A673 (cell line): ENCODE results near the gene KRTAP10-4. TPM values are rescaled to one million over a fixed set of nuclear protein-coding genes. Genes with fewer than 3 reads are reported as not detected.

ENCODE experiments used
- BruUV-seq: library from RNA; stranded (reverse); fragments of 400-500 nt; replicated peaks from 2 replicates; lab custom pipeline; 2021; lab: Mats Ljungman, UMichigan
- CTCF ChIA-PET: fragments of 300-600 bp; sonication (Branson Sonifier 250); formaldehyde crosslinking; loops from one replicate; lab custom pipeline; 2022; ENCODE audit warnings: antibody characterized with exemption; lab: Charles Lee
- POLR2A ChIA-PET: fragments of 300-600 bp; sonication (Branson Sonifier 250); formaldehyde crosslinking; loops from one replicate; lab custom pipeline; 2022; ENCODE audit warnings: antibody characterized with exemption; ENCODE audit not compliant: low non-redundant PET; lab: Charles Lee
- DNase-seq: peaks from one replicate; pipeline ENCODE4 v3.0.0-alpha.2; 2015; ENCODE audit warnings: low spot score
- H3K27ac ChIP-seq: fragments of 200-600 bp; sonication (generic); 2 replicates; pipeline ENCODE4 v1.5.1; 2016; ENCODE audit warnings: mixed run types, low read depth, mild to moderate bottlenecking, mixed read lengths, antibody characterized with exemption, low read length; ENCODE audit not compliant: poor library complexity, severe bottlenecking
- H3K27me3 ChIP-seq: fragments of 200-600 bp; sonication (generic); replicated peaks from 2 replicates; pipeline ENCODE4 v1.6.1; 2017; ENCODE audit warnings: mixed run types, low read depth, mild to moderate bottlenecking, mixed read lengths, antibody characterized with exemption, low read length; ENCODE audit not compliant: insufficient read depth, poor library complexity
- H3K36me3 ChIP-seq: fragments of 200-600 bp; sonication (generic); 2 replicates; pipeline ENCODE4 v1.6.1; 2016; ENCODE audit warnings: mixed run types, mild to moderate bottlenecking, mixed read lengths, antibody characterized with exemption, low read length; ENCODE audit not compliant: insufficient read depth, poor library complexity, severe bottlenecking
- H3K4me1 ChIP-seq: fragments of 200-600 bp; sonication (generic); 2 replicates; pipeline ENCODE4 v1.6.1; 2017; ENCODE audit warnings: mixed run types, mild to moderate bottlenecking, mixed read lengths, antibody characterized with exemption, low read length; ENCODE audit not compliant: insufficient read depth, poor library complexity, severe bottlenecking
- H3K4me3 ChIP-seq: fragments of 200-600 bp; sonication (generic); 2 replicates; pipeline ENCODE4 v1.5.1; 2016; ENCODE audit warnings: low read depth, mixed run types, mild to moderate bottlenecking, mixed read lengths, low read length; ENCODE audit not compliant: poor library complexity, severe bottlenecking
- H3K9me3 ChIP-seq: fragments of 200-600 bp; sonication (generic); 2 replicates; pipeline ENCODE4 v1.6.1; 2016; ENCODE audit warnings: mixed run types, low read depth, mild to moderate bottlenecking, mixed read lengths, antibody characterized with exemption, low read length; ENCODE audit not compliant: poor library complexity, severe bottlenecking
- EZH2 ChIP-seq: fragments of 200-600 bp; sonication (generic); IDR thresholded peaks from 2 replicates; pipeline ENCODE4 v1.6.1; 2017; ENCODE audit warnings: borderline replicate concordance, low read depth, mild to moderate bottlenecking, mixed read lengths, antibody characterized with exemption, low read length; ENCODE audit not compliant: poor library complexity, severe bottlenecking
- intact Hi-C: fragments of 100-400 bp; cut with micrococcal nuclease; formaldehyde crosslinking; loops from one replicate; pipeline ENCODE4 v1.10.0; 2022; ENCODE audit not compliant: unreplicated experiment
- total RNA-seq: library from RNA; stranded (reverse); gene quantifications from 2 replicates; pipeline ENCODE4 v1.2.3, GENCODE V29; 2021
- TF ChIP-seq, protein P1 (sequence below): fragments of 300-800, 200-600 bp; sonication (generic); conservative IDR thresholded peaks from 2 replicates; pipeline ENCODE4 v1.5.1; 2017; ENCODE audit warnings: low read depth, mild to moderate bottlenecking, antibody characterized with exemption, low read length, moderate library complexity, mixed read lengths

KRTAP10-4 gene
- total RNA-seq, 1 experiment from 2014 or later, result not detected

DNA sequence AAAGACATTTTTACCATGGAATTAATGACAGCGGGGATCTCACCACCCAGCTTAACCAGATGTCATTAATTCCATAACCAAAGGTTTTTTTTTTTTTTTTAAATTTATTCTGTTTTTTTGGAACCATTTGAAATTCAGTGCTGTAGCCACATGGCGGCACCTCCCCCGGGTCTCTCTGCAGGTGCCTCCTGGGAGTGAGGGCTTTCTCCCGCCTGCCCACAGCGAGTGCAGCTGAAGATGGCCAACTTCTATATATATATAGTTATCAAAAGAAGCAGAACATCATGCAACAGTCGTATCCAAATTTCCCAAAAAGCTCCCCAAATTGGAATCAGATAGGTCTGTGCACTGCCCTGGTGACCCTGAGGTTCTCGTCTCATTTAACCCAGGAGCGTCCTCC lies 41.9 kb downstream of the KRTAP10-4 start:
- Histone ChIP-seq H3K36me3 (no peaks in the 10 kb centered on the region), H3K27ac (no peak overlapping the region), H3K4me3 (no peak overlapping the region), H3K4me1 (no peaks in the 10 kb centered on the region), H3K27me3 (no peaks in the 10 kb centered on the region), H3K9me3 (peaks cover 19% of the 10 kb centered on the region)
- ChIA-PET CTCF (no interaction called here), POLR2A (no interaction called here)
- intact Hi-C loops, result no loop called here
- no peak for TF ChIP-seq EZH2
- TF ChIP-seq, protein P1, sequence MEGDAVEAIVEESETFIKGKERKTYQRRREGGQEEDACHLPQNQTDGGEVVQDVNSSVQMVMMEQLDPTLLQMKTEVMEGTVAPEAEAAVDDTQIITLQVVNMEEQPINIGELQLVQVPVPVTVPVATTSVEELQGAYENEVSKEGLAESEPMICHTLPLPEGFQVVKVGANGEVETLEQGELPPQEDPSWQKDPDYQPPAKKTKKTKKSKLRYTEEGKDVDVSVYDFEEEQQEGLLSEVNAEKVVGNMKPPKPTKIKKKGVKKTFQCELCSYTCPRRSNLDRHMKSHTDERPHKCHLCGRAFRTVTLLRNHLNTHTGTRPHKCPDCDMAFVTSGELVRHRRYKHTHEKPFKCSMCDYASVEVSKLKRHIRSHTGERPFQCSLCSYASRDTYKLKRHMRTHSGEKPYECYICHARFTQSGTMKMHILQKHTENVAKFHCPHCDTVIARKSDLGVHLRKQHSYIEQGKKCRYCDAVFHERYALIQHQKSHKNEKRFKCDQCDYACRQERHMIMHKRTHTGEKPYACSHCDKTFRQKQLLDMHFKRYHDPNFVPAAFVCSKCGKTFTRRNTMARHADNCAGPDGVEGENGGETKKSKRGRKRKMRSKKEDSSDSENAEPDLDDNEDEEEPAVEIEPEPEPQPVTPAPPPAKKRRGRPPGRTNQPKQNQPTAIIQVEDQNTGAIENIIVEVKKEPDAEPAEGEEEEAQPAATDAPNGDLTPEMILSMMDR, result no peak
- DNase-seq, result no peak
- no TSS peak for BruUV-seq

DNA sequence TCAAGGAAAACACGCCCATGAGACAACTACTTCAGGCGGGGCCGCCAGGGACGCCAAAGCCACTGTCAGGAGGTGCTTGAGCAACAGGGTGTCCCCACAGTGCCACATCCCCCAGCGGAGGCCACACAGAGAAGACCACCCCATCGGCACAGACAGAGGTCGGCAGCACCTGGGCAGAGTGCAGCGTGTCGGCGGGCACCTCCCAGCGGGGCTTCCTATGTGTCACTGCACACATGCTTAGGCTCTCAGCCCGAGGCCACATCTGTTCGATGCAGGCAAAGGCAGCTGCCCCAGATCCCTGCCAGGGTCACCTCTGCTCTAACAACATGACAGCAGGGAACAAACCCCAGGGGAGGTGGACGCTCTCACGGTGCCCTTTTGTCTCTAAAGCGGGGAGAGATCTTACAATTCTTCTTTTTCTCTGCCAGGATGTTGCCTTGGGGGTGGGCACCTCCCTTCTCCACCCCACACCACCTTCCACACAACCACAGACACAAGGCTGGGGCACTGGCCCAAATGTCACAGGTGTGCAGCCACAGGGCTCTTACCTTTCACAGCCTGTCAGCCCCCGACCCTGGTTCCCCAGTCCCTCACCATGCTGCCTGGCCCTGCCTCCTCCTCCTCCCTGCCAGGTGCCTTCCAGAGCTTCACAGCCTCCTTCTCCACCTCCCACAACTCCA lies 42.5 kb downstream of the KRTAP10-4 start:
- intact Hi-C loops, result no loop called here
- H3K4me3 ChIP-seq, result no peak overlapping the region
- no peaks in the 10 kb centered on the region for H3K36me3 ChIP-seq
- TF ChIP-seq, protein P1, result no peak
- no peak for TF ChIP-seq EZH2
- H3K9me3 ChIP-seq, result peaks cover 16% of the 10 kb centered on the region
- H3K4me1 ChIP-seq, result no peaks in the 10 kb centered on the region
- POLR2A ChIA-PET, result no interaction called here
- DNase-seq, result no peak
- CTCF ChIA-PET, result no interaction called here
- no peak overlapping the region for H3K27ac ChIP-seq
- H3K27me3 ChIP-seq, result no peaks in the 10 kb centered on the region
- BruUV-seq, result no TSS peak

DNA sequence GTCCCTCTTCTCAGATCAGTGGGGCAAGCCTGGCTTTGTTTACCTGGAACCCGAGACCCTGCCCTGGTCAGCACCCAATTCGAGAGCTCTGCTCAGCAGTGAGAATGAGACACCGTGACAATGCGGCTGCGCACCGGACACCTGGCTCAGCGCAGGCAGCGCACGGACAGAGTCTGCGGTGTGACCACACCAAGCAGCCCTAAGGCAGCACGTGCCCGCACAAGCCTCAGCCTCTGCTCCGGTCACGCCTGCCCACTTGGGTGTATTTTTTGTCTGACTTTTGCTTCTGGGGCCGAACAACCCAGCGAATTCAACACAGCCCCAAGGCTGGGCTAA lies 43.0 kb downstream of the KRTAP10-4 start:
- H3K4me1 ChIP-seq, result no peaks in the 10 kb centered on the region
- intact Hi-C loops, result no loop called here
- ChIA-PET CTCF (no interaction called here), POLR2A (no interaction called here)
- no peaks in the 10 kb centered on the region for H3K36me3 ChIP-seq
- no TSS peak for BruUV-seq
- H3K4me3 ChIP-seq, result no peak overlapping the region
- TF ChIP-seq EZH2, result no peak
- TF ChIP-seq, protein P1, result no peak
- DNase-seq, result no peak
- H3K27ac ChIP-seq, result no peak overlapping the region
- H3K9me3 ChIP-seq, result peaks cover 11% of the 10 kb centered on the region
- no peaks in the 10 kb centered on the region for H3K27me3 ChIP-seq
